IMR-90 (cell line): Measurements from ENCODE around the gene SYAP1. TPM values are rescaled to one million over a fixed set of nuclear protein-coding genes. Genes with fewer than 3 reads are reported as not detected.

Experiments
- ATAC-seq: fragments of 200-7000 bp; cut with Tn5 transposase; 2 replicates; pipeline ENCODE4 v1.9.1; 2020; ENCODE audit warnings: low read depth, mild to moderate bottlenecking, moderate library complexity
- BruUV-seq: library from RNA; stranded (reverse); fragments of 400-500 nt; replicated peaks from 2 replicates; lab custom pipeline; 2021; lab: Mats Ljungman, UMichigan
- CTCF ChIA-PET: fragments of 300-600 bp; formaldehyde crosslinking; extraction: SDS; loops from one replicate; lab custom pipeline; 2021; ENCODE audit warnings: antibody characterized with exemption; lab: Yijun Ruan, JAX
- POLR2A ChIA-PET: fragments of 300-600 bp; sonication (Branson Sonifier 250); formaldehyde crosslinking; loops from one replicate; lab custom pipeline; 2022; ENCODE audit warnings: antibody characterized with exemption; ENCODE audit not compliant: unreplicated experiment; lab: Charles Lee
- DNase-seq: peaks from one replicate; pipeline ENCODE4 v3.0.0; 2013
- H2AFZ ChIP-seq: replicated peaks from 2 replicates; pipeline ENCODE3; 2013; ENCODE audit warnings: low read length, mild to moderate bottlenecking; ENCODE audit not compliant: poor library complexity
- H2AK5ac ChIP-seq: 2 replicates; pipeline ENCODE4 v1.6.1; 2013; ENCODE audit warnings: low read depth, low read length, inconsistent platforms
- H2AK9ac ChIP-seq: replicated peaks from 2 replicates; pipeline ENCODE3; 2013; ENCODE audit warnings: mild to moderate bottlenecking, low read depth, low read length, moderate library complexity; ENCODE audit not compliant: poor library complexity
- H2BK120ac ChIP-seq: 2 replicates; pipeline ENCODE4 v1.6.1; 2013; ENCODE audit warnings: low read depth, low read length, inconsistent platforms
- H2BK15ac ChIP-seq: 3 replicates; pipeline ENCODE4 v1.6.1; 2013; ENCODE audit warnings: low read depth, low read length, inconsistent platforms
- H2BK20ac ChIP-seq: 2 replicates; pipeline ENCODE4 v1.6.1; 2013; ENCODE audit warnings: low read depth, mild to moderate bottlenecking, inconsistent platforms, low read length, moderate library complexity
- H2BK5ac ChIP-seq: 2 replicates; pipeline ENCODE4 v1.6.1; 2013; ENCODE audit warnings: mild to moderate bottlenecking, low read depth, low read length, inconsistent platforms; ENCODE audit not compliant: poor library complexity, severe bottlenecking
- H3K14ac ChIP-seq: replicated peaks from 2 replicates; pipeline ENCODE4 v1.6.1; 2013; ENCODE audit warnings: low read depth, low read length, inconsistent platforms
- H3K18ac ChIP-seq: 2 replicates; pipeline ENCODE4 v1.6.1; 2013; ENCODE audit warnings: low read depth, low read length, control low read depth
- H3K23ac ChIP-seq: 2 replicates; pipeline ENCODE4 v1.6.1; 2013; ENCODE audit warnings: low read depth, low read length, inconsistent platforms
- H3K27ac ChIP-seq: 2 replicates; pipeline ENCODE4 v1.5.1; 2013; ENCODE audit warnings: mild to moderate bottlenecking, control low read depth, low read length; ENCODE audit not compliant: insufficient read depth
- H3K27me3 ChIP-seq: 2 replicates; pipeline ENCODE4 v1.6.1; 2013; ENCODE audit warnings: low read length; ENCODE audit not compliant: control insufficient read depth, insufficient read depth
- H3K36me3 ChIP-seq: 2 replicates; pipeline ENCODE4 v1.6.1; 2013; ENCODE audit warnings: low read length, mixed read lengths; ENCODE audit not compliant: control insufficient read depth, insufficient read depth
- H3K4ac ChIP-seq: 2 replicates; pipeline ENCODE4 v1.6.1; 2013; ENCODE audit warnings: low read depth, low read length, inconsistent platforms
- H3K4me1 ChIP-seq: 2 replicates; pipeline ENCODE4 v1.6.1; 2013; ENCODE audit warnings: low read length, mixed read lengths; ENCODE audit not compliant: control insufficient read depth, insufficient read depth
- H3K4me2 ChIP-seq: 2 replicates; pipeline ENCODE4 v1.6.1; 2013; ENCODE audit warnings: low read depth, mild to moderate bottlenecking, control low read depth, low read length, moderate library complexity
- H3K4me3 ChIP-seq: 2 replicates; pipeline ENCODE4 v1.5.1; 2013; ENCODE audit warnings: low read depth, mild to moderate bottlenecking, control low read depth, low read length, moderate library complexity; ENCODE audit not compliant: insufficient read depth
- H3K56ac ChIP-seq: 2 replicates; pipeline ENCODE4 v1.6.1; 2013; ENCODE audit warnings: low read length, inconsistent platforms; ENCODE audit not compliant: insufficient read depth; ENCODE audit errors: extremely low read depth
- H3K79me1 ChIP-seq, 2 experiments: 2 replicates each; pipeline ENCODE4 v1.6.1; 2013; ENCODE audit warnings: low read length in 2 of 2, inconsistent platforms in 1 of 2, low read depth in 1 of 2
- H3K9ac ChIP-seq: 2 replicates; pipeline ENCODE4 v1.6.1; 2013; ENCODE audit warnings: low read depth, low read length, control low read depth
- H3K9me1 ChIP-seq: 2 replicates; pipeline ENCODE4 v1.6.1; 2013; ENCODE audit warnings: low read length, inconsistent platforms; ENCODE audit not compliant: insufficient read depth
- H3K9me3 ChIP-seq: 2 replicates; pipeline ENCODE4 v1.6.1; 2013; ENCODE audit warnings: low read length; ENCODE audit not compliant: control insufficient read depth, insufficient read depth
- H4K20me1 ChIP-seq: 2 replicates; pipeline ENCODE4 v1.6.1; 2013; ENCODE audit warnings: low read length, inconsistent platforms; ENCODE audit not compliant: insufficient read depth
- H4K5ac ChIP-seq: 2 replicates; pipeline ENCODE4 v1.6.1; 2013; ENCODE audit warnings: mild to moderate bottlenecking, low read depth, low read length, control low read depth
- H4K8ac ChIP-seq, 2 experiments: 2 replicates each; pipeline ENCODE4 v1.6.1; 2013; ENCODE audit warnings: low read depth in 2 of 2, low read length in 2 of 2, control low read depth in 1 of 2, inconsistent platforms in 1 of 2
- H4K91ac ChIP-seq: 2 replicates; pipeline ENCODE4 v1.6.1; 2013; ENCODE audit warnings: low read depth, low read length, inconsistent platforms; ENCODE audit not compliant: insufficient read depth
- BHLHE40 ChIP-seq: fragments of 150-350 bp; IDR thresholded peaks from 2 replicates; pipeline ENCODE4 v1.6.1; 2016; ENCODE audit warnings: mild to moderate bottlenecking, low read depth, low read length
- CEBPB ChIP-seq: IDR thresholded peaks from 2 replicates; pipeline ENCODE4 v1.6.1; 2012; ENCODE audit warnings: low read depth, low read length, improper control_type of control experiment
- CHD1 ChIP-seq: IDR thresholded peaks from 2 replicates; pipeline ENCODE4 v1.6.1; 2012; ENCODE audit warnings: low read depth, low read length, improper control_type of control experiment
- FOS ChIP-seq: fragments of 150-350 bp; IDR thresholded peaks from 2 replicates; pipeline ENCODE4 v1.6.1; 2016; ENCODE audit warnings: low read depth, low read length
- MAZ ChIP-seq: IDR thresholded peaks from 2 replicates; pipeline ENCODE4 v1.6.1; 2012; ENCODE audit warnings: low read depth, mild to moderate bottlenecking, low read length, improper control_type of control experiment, moderate library complexity, borderline replicate concordance
- MXI1 ChIP-seq: IDR thresholded peaks from 2 replicates; pipeline ENCODE4 v1.6.1; 2012; ENCODE audit warnings: low read depth, mild to moderate bottlenecking, low read length, moderate library complexity, borderline replicate concordance
- NFE2L2 ChIP-seq: fragments of 150-350 bp; IDR thresholded peaks from 2 replicates; pipeline ENCODE4 v1.6.1; 2016; ENCODE audit warnings: low read depth, mild to moderate bottlenecking, low read length
- POLR2A ChIP-seq: IDR thresholded peaks from 2 replicates; pipeline ENCODE4 v1.6.1; 2012; ENCODE audit warnings: mild to moderate bottlenecking, low read depth, low read length
- RAD21 ChIP-seq: IDR thresholded peaks from 2 replicates; pipeline ENCODE4 v1.6.1; 2012; ENCODE audit warnings: low read length, improper control_type of control experiment
- RCOR1 ChIP-seq: IDR thresholded peaks from 2 replicates; pipeline ENCODE4 v1.6.1; 2012; ENCODE audit warnings: mild to moderate bottlenecking, low read length, improper control_type of control experiment; ENCODE audit not compliant: insufficient replicate concordance
- SMC3 ChIP-seq: fragments of 150-350 bp; IDR thresholded peaks from 2 replicates; pipeline ENCODE4 v1.6.1; 2016; ENCODE audit warnings: low read depth, mild to moderate bottlenecking, antibody characterized with exemption, low read length, moderate library complexity
- USF2 ChIP-seq: fragments of 150-350 bp; IDR thresholded peaks from 2 replicates; pipeline ENCODE4 v1.6.1; 2017; ENCODE audit warnings: mild to moderate bottlenecking, antibody characterized with exemption, low read length, low read depth
- WGBS, 2 experiments: methylation state at CpG; one replicate each; pipeline versions ENCODE4 v1.1.5 to v1.1.7; 2013; ENCODE audit warnings: missing lambda C conversion rate in 2 of 2; ENCODE audit not compliant: insufficient read length in 1 of 2; ENCODE audit errors: extremely low coverage in 2 of 2; 5-methylcytosine and 5-hydroxymethylcytosine counted together
- dilution Hi-C: fragments of 300-500 bp; cut with HindIII; formaldehyde crosslinking; loops from one replicate; pipeline ENCODE4 v1.14.3; 2018; ENCODE audit warnings: low sequenced_read_pairs; ENCODE audit not compliant: unreplicated experiment
- in situ Hi-C: fragments of 300-500 bp; cut with MboI; formaldehyde crosslinking; loops from 3 replicates; pipeline ENCODE4 v1.14.3; 2019; ENCODE audit warnings: low sequenced_read_pairs, inconsistent platforms, mixed read lengths
- intact Hi-C: fragments of 100-400 bp; cut with micrococcal nuclease; formaldehyde crosslinking; loops from 2 replicates; pipeline ENCODE4 v1.10.0; 2022
- polyA plus RNA-seq, 3 experiments: library from polyadenylated mRNA; depleted of rRNA; stranded (reverse); fragments of >200 nt; gene quantifications; 2 replicates each; pipeline ENCODE4 v1.2.3, GENCODE V29; 2012; ENCODE audit warnings: low replicate concordance in 1 of 3
- total RNA-seq: library from RNA; depleted of rRNA; stranded (reverse); fragments of >200 nt; gene quantifications from 2 replicates; pipeline ENCODE4 v1.2.3, GENCODE V29; 2012
- TF ChIP-seq, protein P1 (sequence below): fragments of 150-350 bp; IDR thresholded peaks from 2 replicates; pipeline ENCODE4 v1.6.1; 2016; ENCODE audit warnings: low read depth, mild to moderate bottlenecking, low read length, moderate library complexity, borderline replicate concordance

Gene SYAP1
- total and polyA plus RNA-seq, 2 of the 4 experiments (the other 2 are of a cell fraction): 17.7 to 35.0 TPM

DNA sequence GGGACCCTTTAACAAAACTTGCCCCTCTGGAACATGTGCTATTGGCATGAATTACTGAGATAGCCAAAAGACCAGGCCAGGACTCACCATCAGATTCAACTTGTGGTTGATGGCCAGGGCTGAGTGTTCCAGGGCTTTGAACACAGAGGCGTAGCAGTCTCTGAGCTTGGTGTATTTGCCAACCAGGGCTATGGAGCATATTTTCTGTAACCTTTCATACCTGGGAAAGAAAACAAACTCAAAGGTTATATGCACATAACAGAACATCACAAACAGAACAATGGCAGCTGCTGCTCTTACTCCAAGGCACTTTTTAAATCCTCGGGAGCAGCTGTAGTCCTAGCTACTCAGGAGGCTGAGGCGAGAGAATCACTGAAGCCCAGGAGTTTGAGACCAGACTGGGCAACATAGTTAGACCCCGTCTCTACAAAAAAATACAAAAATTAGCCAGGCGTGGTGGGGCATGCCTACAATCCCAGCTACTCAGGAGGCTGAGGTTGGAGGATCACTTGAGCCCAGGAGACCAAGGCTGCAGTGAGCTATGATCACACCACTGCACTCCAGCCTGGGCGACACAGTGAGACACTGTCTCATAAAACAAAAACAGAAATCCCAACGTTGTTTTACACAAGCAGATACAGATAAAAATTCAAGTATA lies 36.3 kb upstream of the SYAP1 start:
- no peak overlapping the region for H3K18ac ChIP-seq
- no peak overlapping the region for H2BK120ac ChIP-seq
- no peak overlapping the region for H2AK9ac ChIP-seq
- ATAC-seq (no peak), DNase-seq (no peak)
- H3K27ac ChIP-seq: no peak overlapping the region
- H3K4me2 ChIP-seq: no peak overlapping the region
- CTCF ChIA-PET: no interaction called here
- H2AFZ ChIP-seq: no peak overlapping the region
- TF ChIP-seq RCOR1 (no peak), RAD21 (no peak), MAZ (no peak), CEBPB (no peak), SMC3 (no peak), MXI1 (no peak), POLR2A (no peak), FOS (no peak), BHLHE40 (no peak), CHD1 (no peak), NFE2L2 (no peak), USF2 (no peak)
- TF ChIP-seq, protein P1, sequence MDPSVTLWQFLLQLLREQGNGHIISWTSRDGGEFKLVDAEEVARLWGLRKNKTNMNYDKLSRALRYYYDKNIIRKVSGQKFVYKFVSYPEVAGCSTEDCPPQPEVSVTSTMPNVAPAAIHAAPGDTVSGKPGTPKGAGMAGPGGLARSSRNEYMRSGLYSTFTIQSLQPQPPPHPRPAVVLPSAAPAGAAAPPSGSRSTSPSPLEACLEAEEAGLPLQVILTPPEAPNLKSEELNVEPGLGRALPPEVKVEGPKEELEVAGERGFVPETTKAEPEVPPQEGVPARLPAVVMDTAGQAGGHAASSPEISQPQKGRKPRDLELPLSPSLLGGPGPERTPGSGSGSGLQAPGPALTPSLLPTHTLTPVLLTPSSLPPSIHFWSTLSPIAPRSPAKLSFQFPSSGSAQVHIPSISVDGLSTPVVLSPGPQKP: no peak
- no peaks in the 10 kb centered on the region for H3K9me3 ChIP-seq
- no peak overlapping the region for H3K23ac ChIP-seq
- H3K4ac ChIP-seq: no peak overlapping the region
- no peak overlapping the region for H4K5ac ChIP-seq
- no peak overlapping the region for H3K14ac ChIP-seq
- no peaks in the 10 kb centered on the region for H3K4me1 ChIP-seq
- H3K9ac ChIP-seq: no peak overlapping the region
- peaks cover 14% of the 10 kb centered on the region for H3K36me3 ChIP-seq
- no peak overlapping the region for H2BK5ac ChIP-seq
- 94% methylated on average over 3 of the region's 7 CpGs; no CpG with 5 or more reads in 1 of the 2 experiments for WGBS, 2 experiments
- H3K56ac ChIP-seq: no peak overlapping the region
- intact Hi-C loops (no loop called here), dilution Hi-C loops (no loop called here), in situ Hi-C loops (loop anchor here (25.0 kb wide), 2 partner anchors 871 to 1196 kb away; partner anchors contain the start of gene PIR)
- POLR2A ChIA-PET: no interaction called here
- H4K91ac ChIP-seq: no peak overlapping the region
- H3K9me1 ChIP-seq: no peaks in the 10 kb centered on the region
- no peaks in the 10 kb centered on the region for H4K20me1 ChIP-seq
- H3K79me1 ChIP-seq: peaks cover 0 to 2% of the 10 kb centered on the region in 2 experiments; a peak in 2 of 4 replicates
- no peak overlapping the region for H2BK15ac ChIP-seq
- no peak overlapping the region for H2BK20ac ChIP-seq
- H3K27me3 ChIP-seq: peaks cover 3% of the 10 kb centered on the region; the same call in 1 of the 2 replicates
- no peak overlapping the region for H4K8ac ChIP-seq
- no peak overlapping the region for H2AK5ac ChIP-seq
- no peak overlapping the region for H3K4me3 ChIP-seq
- no TSS peak for BruUV-seq
